Fibroblast of skin of scalp (primary cell): ENCODE data around the gene RIPOR3.
"Not testable (repeated sequence)": the region's sequence is repeated elsewhere in the genome, so short reads cannot be mapped to it uniquely, and the experiment has no call there.

Experiments used
- DNase-seq: peaks from one replicate; pipeline ENCODE4 v3.0.0-alpha.2; 2013

The RIPOR3 gene

GRCh38 chr20:50679753-50680104, 11.6 kb downstream of the RIPOR3 start:
- DNase-seq, result no peak

GRCh38 chr20:50678169-50678898, 13.0 kb downstream of the RIPOR3 start:
- DNase-seq, result no peak

GRCh38 chr20:50676858-50677257, 14.5 kb downstream of the RIPOR3 start:
- DNase-seq, result no peak

GRCh38 chr20:50676377-50676731, 15.0 kb downstream of the RIPOR3 start:
- not testable (repeated sequence) for DNase-seq

GRCh38 chr20:50675671-50676376, 15.5 kb downstream of the RIPOR3 start:
- no peak for DNase-seq

- no peak for DNase-seq
Observed at GRCh38 chr20:50674138-50674825, 17.1 kb downstream of the RIPOR3 start.

- DNase-seq, result no peak
Observed at GRCh38 chr20:50673466-50674137, 17.7 kb downstream of the RIPOR3 start.

GRCh38 chr20:50673146-50673465, 18.2 kb downstream of the RIPOR3 start:
- DNase-seq, result no peak

GRCh38 chr20:50672400-50673145, 18.8 kb downstream of the RIPOR3 start:
- DNase-seq, result no peak

- DNase-seq, result no peak
Observed at GRCh38 chr20:50671626-50672025, 19.7 kb downstream of the RIPOR3 start.

GRCh38 chr20:50671010-50671409, 20.3 kb downstream of the RIPOR3 start:
- DNase-seq, result not testable (repeated sequence)

- DNase-seq, result no peak
Observed at GRCh38 chr20:50670126-50670862, 21.0 kb downstream of the RIPOR3 start.

- no peak for DNase-seq
Observed at GRCh38 chr20:50668798-50669197, 22.5 kb downstream of the RIPOR3 start.

GRCh38 chr20:50668326-50668725, 23.0 kb downstream of the RIPOR3 start:
- DNase-seq, result no peak

- DNase-seq, result no peak
Observed at GRCh38 chr20:50666709-50667298, 24.5 kb downstream of the RIPOR3 start.

GRCh38 chr20:50664254-50664653, 27.1 kb downstream of the RIPOR3 start:
- DNase-seq, result no peak

GRCh38 chr20:50663095-50663821, 28.1 kb downstream of the RIPOR3 start:
- no peak for DNase-seq

- DNase-seq, result no peak
Observed at GRCh38 chr20:50659975-50660670, 31.2 kb downstream of the RIPOR3 start.

- peak; percentile 21 for DNase-seq
Observed at GRCh38 chr20:50658804-50659380, 32.5 kb downstream of the RIPOR3 start.
